WTC11 (cell line): ENCODE data around the gene ABCC4.

ENCODE experiments used
- CTCF ChIP-seq: fragments of 200-600 bp; IDR thresholded peaks from 2 replicates; pipeline ENCODE4 v1.8.0; 2022; ENCODE audit warnings: antibody characterized with exemption
- E2F1 ChIP-seq: sonication (generic); formaldehyde crosslinking; IDR thresholded peaks from 2 replicates; pipeline ENCODE4 v1.8.0; 2022; ENCODE audit warnings: mild to moderate bottlenecking, missing genetic modification reagents
- ELF4 ChIP-seq: sonication (generic); formaldehyde crosslinking; IDR thresholded peaks from 2 replicates; pipeline ENCODE4 v1.8.1; 2022; ENCODE audit warnings: low read depth, mild to moderate bottlenecking, moderate library complexity, missing genetic modification reagents
- ERG ChIP-seq: fragments of 250-450 bp; sonication (Bioruptor Pico); IDR thresholded peaks from 2 replicates; pipeline ENCODE4 v1.8.0; 2021; ENCODE audit warnings: mild to moderate bottlenecking
- IRF2 ChIP-seq: sonication (generic); formaldehyde crosslinking; IDR thresholded peaks from 2 replicates; pipeline ENCODE4 v1.8.0; 2022; ENCODE audit warnings: low read depth, missing genetic modification reagents, borderline replicate concordance
- JUN ChIP-seq: sonication (generic); formaldehyde crosslinking; IDR thresholded peaks from 2 replicates; pipeline ENCODE4 v1.8.0; 2023; ENCODE audit warnings: mild to moderate bottlenecking, missing genetic modification reagents
- MYBL2 ChIP-seq: sonication (generic); formaldehyde crosslinking; IDR thresholded peaks from 2 replicates; pipeline ENCODE4 v1.8.1; 2023; ENCODE audit warnings: mild to moderate bottlenecking, moderate library complexity, missing genetic modification reagents
- NR3C1 ChIP-seq: sonication (generic); formaldehyde crosslinking; conservative IDR thresholded peaks from 2 replicates; pipeline ENCODE4 v1.8.1; 2023; ENCODE audit warnings: low read depth, mild to moderate bottlenecking, missing genetic modification reagents
- PRRX2 ChIP-seq: fragments of 250-450 bp; sonication (Bioruptor Pico); IDR thresholded peaks from 2 replicates; pipeline ENCODE4 v1.8.0; 2021; ENCODE audit warnings: mild to moderate bottlenecking
- RELA ChIP-seq: sonication (generic); formaldehyde crosslinking; IDR thresholded peaks from 2 replicates; pipeline ENCODE4 v1.8.1; 2022; ENCODE audit warnings: missing genetic modification reagents, mild to moderate bottlenecking, borderline replicate concordance
- RORB ChIP-seq: fragments of 250-450 bp; sonication (Bioruptor Pico); IDR thresholded peaks from 2 replicates; pipeline ENCODE4 v1.9.0; 2021; ENCODE audit warnings: mild to moderate bottlenecking
- STAT6 ChIP-seq: sonication (generic); formaldehyde crosslinking; conservative IDR thresholded peaks from 2 replicates; pipeline ENCODE4 v1.8.1; 2023; ENCODE audit warnings: mild to moderate bottlenecking, low read depth, missing genetic modification reagents, moderate library complexity
- ZNF263 ChIP-seq: sonication (generic); formaldehyde crosslinking; IDR thresholded peaks from 2 replicates; pipeline ENCODE4 v1.8.1; 2022; ENCODE audit warnings: low read depth, mild to moderate bottlenecking, moderate library complexity, missing genetic modification reagents
- TF ChIP-seq, protein P1 (sequence below): sonication (generic); formaldehyde crosslinking; IDR thresholded peaks from 2 replicates; pipeline ENCODE4 v1.8.1; 2022; ENCODE audit warnings: low read depth, missing genetic modification reagents, borderline replicate concordance

DNA sequence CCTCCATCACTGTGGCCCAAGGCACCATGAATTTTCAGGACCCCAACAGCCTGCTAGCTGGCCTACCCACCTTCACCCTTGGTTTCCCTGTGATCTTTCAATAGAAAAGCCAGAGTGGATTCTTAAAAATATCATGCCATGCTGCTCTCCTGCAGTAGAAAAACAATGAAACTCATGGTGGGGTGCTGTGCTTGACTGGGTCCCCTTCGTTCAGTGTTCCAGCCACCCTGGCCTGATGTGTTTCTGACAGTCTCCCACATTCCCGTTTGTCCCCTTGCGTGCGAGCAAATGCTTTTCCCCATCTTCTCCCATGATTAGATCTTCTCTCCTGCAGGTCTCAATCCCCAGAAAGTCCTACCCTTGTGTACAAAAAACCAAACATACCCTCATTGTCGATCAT lies 43.2 kb downstream of the ABCC4 start:
- TF ChIP-seq ELF4 (no peak), STAT6 (CRISPR knock-in tag) (no peak), E2F1 (no peak), CTCF (no peak), NR3C1 (no peak), ERG (CRISPR knock-in tag) (no peak), ZNF263 (no peak), RELA (CRISPR knock-in tag) (no peak), JUN (CRISPR knock-in tag) (no peak), MYBL2 (no peak), PRRX2 (CRISPR knock-in tag) (no peak), IRF2 (CRISPR knock-in tag) (no peak), RORB (no peak)
- TF ChIP-seq, protein P1, sequence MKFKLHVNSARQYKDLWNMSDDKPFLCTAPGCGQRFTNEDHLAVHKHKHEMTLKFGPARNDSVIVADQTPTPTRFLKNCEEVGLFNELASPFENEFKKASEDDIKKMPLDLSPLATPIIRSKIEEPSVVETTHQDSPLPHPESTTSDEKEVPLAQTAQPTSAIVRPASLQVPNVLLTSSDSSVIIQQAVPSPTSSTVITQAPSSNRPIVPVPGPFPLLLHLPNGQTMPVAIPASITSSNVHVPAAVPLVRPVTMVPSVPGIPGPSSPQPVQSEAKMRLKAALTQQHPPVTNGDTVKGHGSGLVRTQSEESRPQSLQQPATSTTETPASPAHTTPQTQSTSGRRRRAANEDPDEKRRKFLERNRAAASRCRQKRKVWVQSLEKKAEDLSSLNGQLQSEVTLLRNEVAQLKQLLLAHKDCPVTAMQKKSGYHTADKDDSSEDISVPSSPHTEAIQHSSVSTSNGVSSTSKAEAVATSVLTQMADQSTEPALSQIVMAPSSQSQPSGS (CRISPR knock-in tag): no peak
